Panc1 (cell line): ENCODE data around the gene THSD7B. TPM values are rescaled to one million over a fixed set of nuclear protein-coding genes. Genes with fewer than 3 reads are reported as not detected.

Experiments used
- ATAC-seq: fragments of 200-7000 bp; cut with Tn5 transposase; 2 replicates; pipeline ENCODE4 v1.9.1; 2020; ENCODE audit warnings: mild to moderate bottlenecking, moderate library complexity
- BruUV-seq: library from RNA; stranded (reverse); fragments of 400-500 nt; replicated peaks from 2 replicates; lab custom pipeline; 2021; lab: Mats Ljungman, UMichigan
- CTCF ChIA-PET: fragments of 300-600 bp; sonication (Branson Sonifier 250); formaldehyde crosslinking; loops from one replicate; lab custom pipeline; 2022; ENCODE audit warnings: antibody characterized with exemption; lab: Charles Lee
- POLR2A ChIA-PET: fragments of 300-600 bp; sonication (Branson Sonifier 250); formaldehyde crosslinking; loops from one replicate; lab custom pipeline; 2022; ENCODE audit warnings: antibody characterized with exemption; lab: Charles Lee
- DNase-seq: peaks from one replicate; pipeline ENCODE4 v3.0.0-alpha.2; 2010; ENCODE audit warnings: low read depth, low spot score
- H3K27ac ChIP-seq: 2 replicates; pipeline ENCODE4 v1.5.1; 2011; ENCODE audit warnings: mild to moderate bottlenecking, low read length, inconsistent platforms
- H3K27me3 ChIP-seq: fragments of 200-500 bp; sonication (Bioruptor generic); 2 replicates; pipeline ENCODE4 v1.6.0; 2014; ENCODE audit warnings: low read length, inconsistent platforms; ENCODE audit not compliant: control insufficient read depth, insufficient read depth
- H3K36me3 ChIP-seq: fragments of 200-500 bp; sonication (Bioruptor generic); 2 replicates; pipeline ENCODE4 v1.5.1; 2014; ENCODE audit warnings: inconsistent platforms, mild to moderate bottlenecking, low read length, moderate library complexity; ENCODE audit not compliant: control insufficient read depth, insufficient read depth
- H3K4me1 ChIP-seq: 2 replicates; pipeline ENCODE4 v1.5.1; 2011; ENCODE audit warnings: inconsistent platforms, mild to moderate bottlenecking, low read length, moderate library complexity; ENCODE audit not compliant: control insufficient read depth, insufficient read depth
- H3K4me3 ChIP-seq, 2 experiments: 2 replicates each; pipeline ENCODE4 v1.5.1; 2011 to 2012; ENCODE audit warnings: low read depth in 2 of 2, low read length in 2 of 2, mild to moderate bottlenecking in 2 of 2, inconsistent platforms in 1 of 2, moderate library complexity in 1 of 2
- H3K9me3 ChIP-seq: fragments of 200-500 bp; sonication (Bioruptor generic); 2 replicates; pipeline ENCODE4 v1.5.1; 2014; ENCODE audit warnings: low read depth, mild to moderate bottlenecking, inconsistent platforms, low read length, moderate library complexity; ENCODE audit not compliant: control insufficient read depth, insufficient read depth
- CTCF ChIP-seq: fragments of 450-650 bp; IDR thresholded peaks from 2 replicates; pipeline ENCODE4 v1.5.1; 2017; ENCODE audit warnings: mild to moderate bottlenecking
- POLR2AphosphoS5 ChIP-seq: IDR thresholded peaks from 2 replicates; pipeline ENCODE4 v1.6.1; 2012; ENCODE audit warnings: mild to moderate bottlenecking, low read depth, low read length, moderate library complexity
- REST ChIP-seq, 2 experiments: IDR thresholded peaks; 2 replicates each; pipeline ENCODE4 v1.6.1; 2011 to 2012; ENCODE audit warnings: low read depth in 2 of 2, control low read depth in 1 of 2, low read length in 1 of 2, mild to moderate bottlenecking in 1 of 2, moderate library complexity in 1 of 2; ENCODE audit not compliant: insufficient read depth in 1 of 2
- SIN3A ChIP-seq: IDR thresholded peaks from 2 replicates; pipeline ENCODE4 v1.6.1; 2012; ENCODE audit warnings: low read depth, mild to moderate bottlenecking, low read length, moderate library complexity, borderline replicate concordance; ENCODE audit not compliant: insufficient read depth
- TCF7L2 ChIP-seq: IDR thresholded peaks from 2 replicates; pipeline ENCODE4 v1.6.1; 2011; ENCODE audit warnings: mild to moderate bottlenecking, low read depth, low read length, inconsistent platforms
- in situ Hi-C: cut with HindIII; loops from 2 replicates; pipeline ENCODE4 v1.10.0; 2016; ENCODE audit warnings: low sequenced_read_pairs, low pct_unique_long_range_greater_than_20kb
- intact Hi-C: fragments of 100-400 bp; cut with micrococcal nuclease; formaldehyde crosslinking; loops from one replicate; pipeline ENCODE4 v1.10.0; 2022; ENCODE audit not compliant: unreplicated experiment
- total RNA-seq: library from RNA; stranded (reverse); gene quantifications from one replicate; pipeline ENCODE4 v1.2.1, GENCODE V29; 2021; ENCODE audit not compliant: unreplicated experiment

THSD7B gene
- total RNA-seq, 1 experiment from 2014 or later, result not detected

GRCh38 chr2:136957044-136957443, 191.7 kb downstream of the THSD7B start:
- in situ Hi-C loops, result no loop called here
- Histone ChIP-seq H3K27ac (no peak overlapping the region), H3K9me3 (no peaks in the 10 kb centered on the region), H3K27me3 (no peaks in the 10 kb centered on the region), H3K4me1 (no peaks in the 10 kb centered on the region), H3K4me3 (no peak overlapping the region), H3K36me3 (no peaks in the 10 kb centered on the region)
- ATAC-seq (no peak), DNase-seq (no peak)
- ChIA-PET POLR2A (no interaction called here), CTCF (no interaction called here)
- TF ChIP-seq REST (IDR thresholded peaks at IDR 0.05; ENCODE audit: insufficient read depth in 1 of 2, low read depth in 2 of 2, low read length in 1 of 2) (no peak), SIN3A (no peak)
- BruUV-seq, result no TSS peak
- intact Hi-C loops, result no loop called here

- H3K36me3 ChIP-seq, result no peaks in the 10 kb centered on the region
- CTCF ChIA-PET, result no interaction called here
- no peaks in the 10 kb centered on the region for H3K9me3 ChIP-seq
- H3K27ac ChIP-seq, result no peak overlapping the region
- H3K27me3 ChIP-seq, result no peaks in the 10 kb centered on the region
- TF ChIP-seq TCF7L2 (no peak), REST (IDR thresholded peaks at IDR 0.05; ENCODE audit: insufficient read depth in 1 of 2, low read depth in 2 of 2, low read length in 1 of 2) (no peak), SIN3A (no peak), POLR2AphosphoS5 (no peak), CTCF (no peak)
- H3K4me3 ChIP-seq, result no peak overlapping the region
- no peaks in the 10 kb centered on the region for H3K4me1 ChIP-seq
- in situ Hi-C loops, result no loop called here
- BruUV-seq, result no TSS peak
- no peak for DNase-seq
- POLR2A ChIA-PET, result no interaction called here
- no peak for ATAC-seq
- intact Hi-C loops, result no loop called here
These were observed 196.9 kb downstream of the THSD7B start for GRCh38 chr2:136962105-136962725.
